AG09309 (cell line): Measurements from ENCODE around the gene GALK2.

Source experiments
- DNase-seq: peaks from one replicate; pipeline ENCODE4 v3.0.0-alpha.2; 2010; ENCODE audit warnings: low read depth
- H3K4me3 ChIP-seq: 2 replicates; pipeline ENCODE4 v1.5.1; 2011; ENCODE audit warnings: mild to moderate bottlenecking, low read depth, low read length, moderate library complexity; ENCODE audit not compliant: control insufficient read depth
- TF ChIP-seq, protein P1 (sequence below): IDR thresholded peaks from 2 replicates; pipeline ENCODE4 v1.5.1; 2011; ENCODE audit warnings: mild to moderate bottlenecking, low read depth, low read length, inconsistent platforms; ENCODE audit not compliant: insufficient read depth, control insufficient read depth; ENCODE audit errors: missing control alignments

The GALK2 gene

GRCh38 chr15:49288391-49288790, 118.3 kb downstream of the GALK2 start:
- H3K4me3 ChIP-seq, result no peak overlapping the region
- TF ChIP-seq, protein P1, sequence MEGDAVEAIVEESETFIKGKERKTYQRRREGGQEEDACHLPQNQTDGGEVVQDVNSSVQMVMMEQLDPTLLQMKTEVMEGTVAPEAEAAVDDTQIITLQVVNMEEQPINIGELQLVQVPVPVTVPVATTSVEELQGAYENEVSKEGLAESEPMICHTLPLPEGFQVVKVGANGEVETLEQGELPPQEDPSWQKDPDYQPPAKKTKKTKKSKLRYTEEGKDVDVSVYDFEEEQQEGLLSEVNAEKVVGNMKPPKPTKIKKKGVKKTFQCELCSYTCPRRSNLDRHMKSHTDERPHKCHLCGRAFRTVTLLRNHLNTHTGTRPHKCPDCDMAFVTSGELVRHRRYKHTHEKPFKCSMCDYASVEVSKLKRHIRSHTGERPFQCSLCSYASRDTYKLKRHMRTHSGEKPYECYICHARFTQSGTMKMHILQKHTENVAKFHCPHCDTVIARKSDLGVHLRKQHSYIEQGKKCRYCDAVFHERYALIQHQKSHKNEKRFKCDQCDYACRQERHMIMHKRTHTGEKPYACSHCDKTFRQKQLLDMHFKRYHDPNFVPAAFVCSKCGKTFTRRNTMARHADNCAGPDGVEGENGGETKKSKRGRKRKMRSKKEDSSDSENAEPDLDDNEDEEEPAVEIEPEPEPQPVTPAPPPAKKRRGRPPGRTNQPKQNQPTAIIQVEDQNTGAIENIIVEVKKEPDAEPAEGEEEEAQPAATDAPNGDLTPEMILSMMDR, result no peak

DNA sequence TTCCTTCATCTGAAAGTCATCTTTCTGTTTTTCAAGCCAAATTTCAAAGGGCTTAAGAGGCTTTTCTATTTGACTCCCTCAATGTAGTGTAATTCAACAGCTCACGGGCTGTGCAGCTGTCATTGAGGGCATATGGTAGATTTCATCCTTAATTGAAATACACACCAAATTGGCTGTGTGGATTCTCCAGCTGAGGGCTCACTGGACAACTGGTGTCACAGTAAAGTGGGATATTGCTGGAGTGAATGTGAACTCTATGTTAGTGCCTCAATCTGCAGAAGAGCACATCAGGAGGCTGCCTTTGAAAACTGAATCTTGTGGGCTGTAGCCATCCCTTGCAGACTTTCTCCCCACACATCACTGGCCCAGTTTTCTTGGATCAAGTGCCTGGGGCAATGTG, 120.1 kb downstream of the GALK2 start:
- TF ChIP-seq, protein P1, result no peak
- H3K4me3 ChIP-seq, result no peak overlapping the region
- DNase-seq, result no peak

More at GRCh38 chr15:49288391-49288790, 118.3 kb downstream of the GALK2 start:
- no peak for DNase-seq

- no peak overlapping the region for H3K4me3 ChIP-seq
- TF ChIP-seq, protein P1, result no peak
- no peak for DNase-seq
Observed at GRCh38 chr15:49293941-49294340, 123.9 kb downstream of the GALK2 start.

GRCh38 chr15:49296258-49296657, 126.2 kb downstream of the GALK2 start:
- no peak for DNase-seq
- TF ChIP-seq, protein P1, result no peak
- H3K4me3 ChIP-seq, result no peak overlapping the region

DNA sequence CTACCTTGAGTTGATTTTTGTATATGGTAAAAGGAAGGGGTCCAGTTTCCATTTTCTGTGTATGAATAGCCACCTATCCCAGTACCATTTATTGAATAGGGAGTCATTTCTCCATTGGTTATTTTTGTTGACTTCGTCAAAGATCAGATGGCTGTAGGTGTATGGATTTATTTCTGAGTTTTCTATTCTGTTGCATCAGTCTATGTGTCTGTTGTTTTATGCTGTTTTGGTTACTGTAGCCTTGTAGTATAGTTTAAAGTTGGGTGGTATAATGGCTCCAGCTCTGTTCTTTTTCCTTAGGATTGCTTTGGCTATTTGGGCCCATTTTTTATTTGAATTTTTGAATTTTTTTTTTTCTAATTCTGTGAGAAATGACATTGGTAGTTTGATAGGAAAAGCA, 127.5 kb downstream of the GALK2 start:
- no peak overlapping the region for H3K4me3 ChIP-seq

GRCh38 chr15:49300856-49301255, 130.8 kb downstream of the GALK2 start:
- DNase-seq, result no peak
- H3K4me3 ChIP-seq, result no peak overlapping the region
- TF ChIP-seq, protein P1, result no peak

More for the DNA sequence above, 127.5 kb downstream of the GALK2 start:
- no peak for DNase-seq
- TF ChIP-seq, protein P1, result no peak

DNA sequence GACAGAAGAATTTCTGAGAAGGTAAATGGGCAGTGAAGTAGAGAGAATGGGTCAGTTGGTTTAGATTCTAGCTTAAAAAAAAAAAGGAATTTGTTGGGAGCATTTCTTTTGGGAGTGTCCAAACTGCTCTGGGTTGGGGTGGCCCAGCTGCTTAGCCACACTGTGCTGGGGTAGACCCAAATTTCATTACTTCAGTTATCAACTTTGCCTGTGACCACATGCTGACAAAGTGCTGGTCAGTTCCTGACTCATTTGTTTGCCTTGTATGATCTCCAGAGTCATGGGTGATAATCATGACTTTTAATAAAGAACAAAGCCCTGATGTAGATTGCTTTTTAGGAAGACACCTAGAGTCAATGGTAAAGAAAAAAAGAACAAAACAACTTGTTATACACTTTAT, 131.5 kb downstream of the GALK2 start:
- TF ChIP-seq, protein P1, result no peak
- H3K4me3 ChIP-seq, result no peak overlapping the region
- no peak for DNase-seq
